ENCODE measurements around the gene MIPOL1. TPM values are rescaled to one million over a fixed set of nuclear protein-coding genes. Genes with fewer than 3 reads are reported as not detected.

Gene MIPOL1
- total and polyA plus RNA-seq, 2 experiments from 2014 or later: 16.6 to 24.8 TPM

DNA sequence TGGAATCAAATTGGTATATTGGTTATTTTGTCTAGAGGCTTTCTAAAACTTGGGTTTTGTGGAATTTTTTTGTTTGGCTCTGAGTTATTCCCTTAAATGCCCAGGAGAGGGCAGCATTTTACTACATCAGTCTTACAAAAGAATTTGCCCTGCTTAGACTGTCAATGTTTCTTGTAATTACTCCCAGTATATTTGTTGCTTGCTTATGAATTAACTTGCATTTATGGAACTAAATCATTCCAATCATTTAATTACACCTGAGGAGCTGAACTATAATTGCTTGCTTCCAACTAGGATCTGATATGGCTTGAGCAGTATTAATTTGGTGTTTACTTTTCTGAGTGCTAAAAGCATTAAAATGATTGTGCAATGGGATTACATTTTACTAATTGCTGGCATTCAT lies 48.7 kb downstream of the MIPOL1 start:
- Histone ChIP-seq H3K4me2 (no peak overlapping the region), H3F3A (replicated peaks; ENCODE audit: low read depth) (no peaks in the 10 kb centered on the region)
- DNase-seq (ENCODE audit: low spot score): peak; percentile 74

DNA sequence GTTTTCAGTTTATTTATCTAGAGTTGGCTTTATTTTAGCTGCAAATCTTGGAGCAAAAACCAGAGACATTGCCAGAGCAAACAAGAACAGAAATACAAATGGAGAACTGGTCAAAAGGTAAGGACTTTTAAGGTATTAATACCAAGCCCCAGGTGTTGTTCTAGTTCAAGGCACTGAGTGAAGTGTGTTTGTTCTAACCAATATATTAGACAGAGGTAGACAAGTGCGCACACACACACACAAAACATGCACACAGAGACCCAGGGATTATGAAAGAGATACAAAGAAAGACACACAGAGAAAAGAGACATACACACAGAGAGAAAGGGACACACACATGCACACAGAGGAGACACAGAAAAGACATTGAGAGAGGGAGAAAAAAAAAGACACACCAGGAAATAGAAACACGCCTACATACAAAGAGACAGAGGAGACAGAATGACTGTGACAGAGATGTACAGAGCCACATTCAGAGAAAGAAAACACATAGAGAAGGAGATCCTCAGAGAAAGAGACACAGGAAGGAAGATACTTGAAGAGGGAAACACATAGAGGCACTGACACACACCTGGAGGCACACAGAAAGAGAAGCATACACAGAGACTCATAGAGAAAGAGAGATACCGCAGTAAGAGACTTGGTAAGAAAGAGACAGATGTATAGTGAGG lies 50.2 kb downstream of the MIPOL1 start:
- Mint-ChIP-seq H3K36me3 (ENCODE audit: low read depth) (no peaks in the 10 kb centered on the region), H3K27ac (no peak overlapping the region), H3K9me3 (no peaks in the 10 kb centered on the region), H3K27me3 (ENCODE audit: insufficient read depth, low read depth, poor library complexity) (no peaks in the 10 kb centered on the region), H3K4me3 (no peak overlapping the region), H3K4me1 (no peaks in the 10 kb centered on the region)
- H3K79me2 ChIP-seq (replicated peaks; ENCODE audit: insufficient read depth): no peaks in the 10 kb centered on the region
- H3K9me2 ChIP-seq (ENCODE audit: insufficient read depth): no peaks in the 10 kb centered on the region
- no peaks in the 10 kb centered on the region for H3F3A ChIP-seq (replicated peaks; ENCODE audit: low read depth)
- no peak overlapping the region for H3K4me2 ChIP-seq
- H3K27me3 ChIP-seq (ENCODE audit: insufficient read depth): no peaks in the 10 kb centered on the region
- H3K27ac ChIP-seq (ENCODE audit: low read depth): no peak overlapping the region
- H3K4me1 ChIP-seq (ENCODE audit: insufficient read depth): no peaks in the 10 kb centered on the region
- peaks cover 5% of the 10 kb centered on the region; the same call in 1 of the 2 replicates for H4K20me1 ChIP-seq (replicated peaks; ENCODE audit: insufficient read depth)
- H2AFZ ChIP-seq: no peak overlapping the region
- DNase-seq (ENCODE audit: low spot score) (no peak), ATAC-seq (no peak)
- H3K4me3 ChIP-seq: no peak overlapping the region
- no peaks in the 10 kb centered on the region for H3K36me3 ChIP-seq (ENCODE audit: insufficient read depth)
- TF ChIP-seq CREB1 (CRISPR knock-in tag; IDR thresholded peaks at IDR 0.05; ENCODE audit: low read depth) (no peak), STAT1 (IDR thresholded peaks at IDR 0.05; ENCODE audit: unreplicated experiment) (no peak), NANOG (IDR thresholded peaks at IDR 0.05; ENCODE audit: borderline replicate concordance) (no peak), EZH2phosphoT487 (IDR thresholded peaks at IDR 0.05; ENCODE audit: unreplicated experiment) (no peak)
- TF ChIP-seq, protein P1, sequence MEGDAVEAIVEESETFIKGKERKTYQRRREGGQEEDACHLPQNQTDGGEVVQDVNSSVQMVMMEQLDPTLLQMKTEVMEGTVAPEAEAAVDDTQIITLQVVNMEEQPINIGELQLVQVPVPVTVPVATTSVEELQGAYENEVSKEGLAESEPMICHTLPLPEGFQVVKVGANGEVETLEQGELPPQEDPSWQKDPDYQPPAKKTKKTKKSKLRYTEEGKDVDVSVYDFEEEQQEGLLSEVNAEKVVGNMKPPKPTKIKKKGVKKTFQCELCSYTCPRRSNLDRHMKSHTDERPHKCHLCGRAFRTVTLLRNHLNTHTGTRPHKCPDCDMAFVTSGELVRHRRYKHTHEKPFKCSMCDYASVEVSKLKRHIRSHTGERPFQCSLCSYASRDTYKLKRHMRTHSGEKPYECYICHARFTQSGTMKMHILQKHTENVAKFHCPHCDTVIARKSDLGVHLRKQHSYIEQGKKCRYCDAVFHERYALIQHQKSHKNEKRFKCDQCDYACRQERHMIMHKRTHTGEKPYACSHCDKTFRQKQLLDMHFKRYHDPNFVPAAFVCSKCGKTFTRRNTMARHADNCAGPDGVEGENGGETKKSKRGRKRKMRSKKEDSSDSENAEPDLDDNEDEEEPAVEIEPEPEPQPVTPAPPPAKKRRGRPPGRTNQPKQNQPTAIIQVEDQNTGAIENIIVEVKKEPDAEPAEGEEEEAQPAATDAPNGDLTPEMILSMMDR (conservative IDR thresholded peaks at IDR 0.05; ENCODE audit: low read depth in 2 of 2): no peak
- TF ChIP-seq, protein P2, sequence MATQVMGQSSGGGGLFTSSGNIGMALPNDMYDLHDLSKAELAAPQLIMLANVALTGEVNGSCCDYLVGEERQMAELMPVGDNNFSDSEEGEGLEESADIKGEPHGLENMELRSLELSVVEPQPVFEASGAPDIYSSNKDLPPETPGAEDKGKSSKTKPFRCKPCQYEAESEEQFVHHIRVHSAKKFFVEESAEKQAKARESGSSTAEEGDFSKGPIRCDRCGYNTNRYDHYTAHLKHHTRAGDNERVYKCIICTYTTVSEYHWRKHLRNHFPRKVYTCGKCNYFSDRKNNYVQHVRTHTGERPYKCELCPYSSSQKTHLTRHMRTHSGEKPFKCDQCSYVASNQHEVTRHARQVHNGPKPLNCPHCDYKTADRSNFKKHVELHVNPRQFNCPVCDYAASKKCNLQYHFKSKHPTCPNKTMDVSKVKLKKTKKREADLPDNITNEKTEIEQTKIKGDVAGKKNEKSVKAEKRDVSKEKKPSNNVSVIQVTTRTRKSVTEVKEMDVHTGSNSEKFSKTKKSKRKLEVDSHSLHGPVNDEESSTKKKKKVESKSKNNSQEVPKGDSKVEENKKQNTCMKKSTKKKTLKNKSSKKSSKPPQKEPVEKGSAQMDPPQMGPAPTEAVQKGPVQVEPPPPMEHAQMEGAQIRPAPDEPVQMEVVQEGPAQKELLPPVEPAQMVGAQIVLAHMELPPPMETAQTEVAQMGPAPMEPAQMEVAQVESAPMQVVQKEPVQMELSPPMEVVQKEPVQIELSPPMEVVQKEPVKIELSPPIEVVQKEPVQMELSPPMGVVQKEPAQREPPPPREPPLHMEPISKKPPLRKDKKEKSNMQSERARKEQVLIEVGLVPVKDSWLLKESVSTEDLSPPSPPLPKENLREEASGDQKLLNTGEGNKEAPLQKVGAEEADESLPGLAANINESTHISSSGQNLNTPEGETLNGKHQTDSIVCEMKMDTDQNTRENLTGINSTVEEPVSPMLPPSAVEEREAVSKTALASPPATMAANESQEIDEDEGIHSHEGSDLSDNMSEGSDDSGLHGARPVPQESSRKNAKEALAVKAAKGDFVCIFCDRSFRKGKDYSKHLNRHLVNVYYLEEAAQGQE (IDR thresholded peaks at IDR 0.05; ENCODE audit: unreplicated experiment): no peak

More for the DNA sequence above, 48.7 kb downstream of the MIPOL1 start:
- H3K27me3 Mint-ChIP-seq (ENCODE audit: insufficient read depth, low read depth, poor library complexity): no peaks in the 10 kb centered on the region
- Histone ChIP-seq H3K27me3 (ENCODE audit: insufficient read depth) (no peaks in the 10 kb centered on the region), H2AFZ (no peak overlapping the region), H3K4me3 (no peak overlapping the region), H3K27ac (ENCODE audit: low read depth) (no peak overlapping the region), H4K20me1 (replicated peaks; ENCODE audit: insufficient read depth) (peaks cover 5% of the 10 kb centered on the region; the same call in 1 of the 2 replicates), H3K4me1 (ENCODE audit: insufficient read depth) (no peaks in the 10 kb centered on the region), H3K9me2 (ENCODE audit: insufficient read depth) (no peaks in the 10 kb centered on the region), H3K79me2 (replicated peaks; ENCODE audit: insufficient read depth) (no peaks in the 10 kb centered on the region), H3K36me3 (ENCODE audit: insufficient read depth) (no peaks in the 10 kb centered on the region)
- ATAC-seq: no peak
- no peaks in the 10 kb centered on the region for H3K9me3 Mint-ChIP-seq
- H3K4me3 Mint-ChIP-seq: no peak overlapping the region
- TF ChIP-seq EZH2 (IDR thresholded peaks at IDR 0.05; ENCODE audit: low read depth, unreplicated experiment): no peak
- TF ChIP-seq POLR2AphosphoS5 (IDR thresholded peaks at IDR 0.05; ENCODE audit: low read depth): no peak
- TF ChIP-seq STAT1 (IDR thresholded peaks at IDR 0.05; ENCODE audit: unreplicated experiment): no peak
- TF ChIP-seq, protein P2 (IDR thresholded peaks at IDR 0.05; ENCODE audit: unreplicated experiment): no peak
- TF ChIP-seq, protein P1 (conservative IDR thresholded peaks at IDR 0.05; ENCODE audit: low read depth in 2 of 2): peak; percentile 62 to 81
- TF ChIP-seq NANOG (IDR thresholded peaks at IDR 0.05; ENCODE audit: borderline replicate concordance): no peak
- no peak for TF ChIP-seq ZNF114 (CRISPR knock-in tag; IDR thresholded peaks at IDR 0.05)
- TF ChIP-seq JUNB (IDR thresholded peaks at IDR 0.05; ENCODE audit: unreplicated experiment): no peak
- TF ChIP-seq CREB1 (CRISPR knock-in tag; IDR thresholded peaks at IDR 0.05; ENCODE audit: low read depth): no peak
- H3K36me3 Mint-ChIP-seq (ENCODE audit: low read depth): no peaks in the 10 kb centered on the region
- H3K27ac Mint-ChIP-seq: no peak overlapping the region
- no peaks in the 10 kb centered on the region for H3K4me1 Mint-ChIP-seq

Measured in GM23338 (cell line).